ENCODE data around the gene SCPEP1.

SCPEP1 gene

GRCh38 chr17:57044976-57045867, 67.3 kb downstream of the SCPEP1 start:
- DNase-seq: no peak

GRCh38 chr17:57045868-57046704, 68.2 kb downstream of the SCPEP1 start:
- DNase-seq: no peak

GRCh38 chr17:57046749-57047148, 68.8 kb downstream of the SCPEP1 start:
- DNase-seq: no peak

- DNase-seq: no peak
Measured at GRCh38 chr17:57048096-57048495, 70.2 kb downstream of the SCPEP1 start.

- DNase-seq: no peak
Measured at GRCh38 chr17:57050306-57050705, 72.4 kb downstream of the SCPEP1 start.

- DNase-seq: no peak
Measured at GRCh38 chr17:57051886-57052361, 74.0 kb downstream of the SCPEP1 start.

All from SHP77 (cell line).